HCT116 (cell line): ENCODE data around the gene EEFSEC. TPM values are rescaled to one million over a fixed set of nuclear protein-coding genes. Genes with fewer than 3 reads are reported as not detected.

Experiments used
- ATAC-seq: fragments of 200-7000 bp; cut with Tn5 transposase; 2 replicates; pipeline ENCODE4 v1.9.1; 2020; ENCODE audit warnings: mild to moderate bottlenecking, moderate library complexity
- BruUV-seq: library from RNA; stranded (reverse); fragments of 400-500 nt; replicated peaks from 2 replicates; lab custom pipeline; 2021; lab: Mats Ljungman, UMichigan
- CTCF ChIA-PET: fragments of 300-600 bp; sonication (Branson Sonifier 250); formaldehyde crosslinking; loops from one replicate; lab custom pipeline; 2021; ENCODE audit warnings: antibody characterized with exemption; lab: Charles Lee
- POLR2A ChIA-PET: fragments of 300-600, 350-600 bp; sonication (Branson Sonifier 250); formaldehyde crosslinking; loops from one replicate; lab custom pipeline; 2021; ENCODE audit warnings: antibody characterized with exemption; lab: Charles Lee
- RAD21 ChIA-PET, 2 experiments: fragments of 300-600 bp; sonication (Branson Sonifier 250); formaldehyde crosslinking; loops; one replicate each; lab custom pipeline; 2023; ENCODE audit warnings: low total read pairs in 2 of 2; ENCODE audit not compliant: uncharacterized antibody in 2 of 2, unreplicated experiment in 2 of 2, low non-redundant PET in 1 of 2; lab: Charles Lee
- DNase-seq: peaks from one replicate; pipeline ENCODE4 v3.0.0-alpha.2; 2010; ENCODE audit warnings: low read depth, low spot score
- H2AFZ ChIP-seq: fragments of 200-600 bp; shearing (Covaris generic), sonication (generic); 2 replicates; pipeline ENCODE4 v1.6.1; 2017; ENCODE audit warnings: low read depth, mixed run types, mixed read lengths, antibody characterized with exemption, low read length; ENCODE audit not compliant: poor library complexity, severe bottlenecking
- H3K27ac ChIP-seq: 2 replicates; pipeline ENCODE4 v1.5.1; 2012; ENCODE audit warnings: low read depth, low read length
- H3K27me3 ChIP-seq: fragments of 200-600 bp; sonication (generic); 2 replicates; pipeline ENCODE4 v1.6.1; 2016; ENCODE audit warnings: mixed run types, low read length, mixed read lengths; ENCODE audit not compliant: insufficient read depth
- H3K36me3 ChIP-seq, 2 experiments: fragments of 200-500 bp in 1 of 2; fragments of 200-600 bp in 1 of 2; sonication (Bioruptor generic) in 1 of 2; sonication (generic) in 1 of 2; 2 replicates each; pipeline versions ENCODE4 v1.5.1 to v1.6.1; 2014 to 2016; ENCODE audit warnings: low read length in 2 of 2, inconsistent platforms in 1 of 2, mixed read lengths in 1 of 2, mixed run types in 1 of 2; ENCODE audit not compliant: insufficient read depth in 2 of 2, control insufficient read depth in 1 of 2
- H3K4me1 ChIP-seq, 2 experiments: fragments of 200-600 bp in 1 of 2; sonication (generic) in 1 of 2; 2 replicates each; pipeline versions ENCODE4 v1.5.1 to v1.6.1; 2012 to 2017; ENCODE audit warnings: low read length in 2 of 2, inconsistent platforms in 1 of 2, mild to moderate bottlenecking in 1 of 2, mixed read lengths in 1 of 2, mixed run types in 1 of 2, moderate library complexity in 1 of 2; ENCODE audit not compliant: insufficient read depth in 2 of 2, control insufficient read depth in 1 of 2
- H3K4me2 ChIP-seq: fragments of 200-600 bp; sonication (generic); 2 replicates; pipeline ENCODE4 v1.6.1; 2017; ENCODE audit warnings: mixed run types, low read length, mixed read lengths
- H3K4me3 ChIP-seq, 2 experiments: fragments of 200-600 bp in 1 of 2; sonication (generic) in 1 of 2; replicated peaks in 1 of 2; 2 replicates each; pipeline ENCODE4 v1.5.1; 2011 to 2016; ENCODE audit warnings: low read length in 2 of 2, control low read depth in 1 of 2, low read depth in 1 of 2, mild to moderate bottlenecking in 1 of 2, mixed read lengths in 1 of 2, mixed run types in 1 of 2
- H3K79me2 ChIP-seq: fragments of 200-600 bp; sonication (generic); 2 replicates; pipeline ENCODE4 v1.6.1; 2017; ENCODE audit warnings: mild to moderate bottlenecking, mixed run types, low read length, moderate library complexity, mixed read lengths; ENCODE audit not compliant: insufficient read depth
- H3K9ac ChIP-seq: fragments of 200-600 bp; sonication (generic); 2 replicates; pipeline ENCODE4 v1.6.1; 2016; ENCODE audit warnings: low read length, mixed read lengths
- H3K9me2 ChIP-seq: fragments of 200-600 bp; sonication (generic), shearing (Covaris generic); 2 replicates; pipeline ENCODE4 v1.6.1; 2017; ENCODE audit warnings: mixed run types, mild to moderate bottlenecking, moderate library complexity; ENCODE audit not compliant: insufficient read depth
- H3K9me3 ChIP-seq, 2 experiments: fragments of 200-500 bp in 1 of 2; fragments of 200-600 bp in 1 of 2; sonication (Bioruptor generic) in 1 of 2; sonication (generic) in 1 of 2; 2 replicates each; pipeline ENCODE4 v1.6.1; 2014 to 2017; ENCODE audit warnings: low read length in 2 of 2, mixed read lengths in 2 of 2, inconsistent platforms in 1 of 2, low read depth in 1 of 2, mild to moderate bottlenecking in 1 of 2, mixed run types in 1 of 2, moderate library complexity in 1 of 2; ENCODE audit not compliant: control insufficient read depth in 1 of 2, insufficient read depth in 1 of 2
- H4K20me1 ChIP-seq: fragments of 200-600 bp; sonication (generic), shearing (Covaris generic); 2 replicates; pipeline ENCODE4 v1.6.1; 2017; ENCODE audit warnings: mixed run types, mild to moderate bottlenecking, moderate library complexity; ENCODE audit not compliant: insufficient read depth
- CBX3 ChIP-seq: IDR thresholded peaks from 2 replicates; pipeline ENCODE4 v1.6.1; 2012; ENCODE audit warnings: low read depth
- CEBPB ChIP-seq: IDR thresholded peaks from 2 replicates; pipeline ENCODE4 v1.6.1; 2012; ENCODE audit warnings: low read depth
- ELF1 ChIP-seq: IDR thresholded peaks from 2 replicates; pipeline ENCODE4 v1.6.1; 2012; ENCODE audit warnings: low read depth, borderline replicate concordance
- EZH2 ChIP-seq: fragments of 200-600 bp; sonication (generic); IDR thresholded peaks from 2 replicates; pipeline ENCODE4 v1.6.1; 2017; ENCODE audit warnings: antibody characterized with exemption, mixed run types
- JUND ChIP-seq: IDR thresholded peaks from 2 replicates; pipeline ENCODE4 v1.6.1; 2012
- POLR2A ChIP-seq: IDR thresholded peaks from 2 replicates; pipeline ENCODE4 v1.7.0; 2011; ENCODE audit warnings: borderline replicate concordance; ENCODE audit not compliant: insufficient read depth, insufficient read length; ENCODE audit errors: extremely low read depth
- POLR2AphosphoS5 ChIP-seq: IDR thresholded peaks from 2 replicates; pipeline ENCODE4 v1.6.1; 2011; ENCODE audit warnings: mild to moderate bottlenecking, low read depth, low read length, moderate library complexity
- RAD21 ChIP-seq: IDR thresholded peaks from 2 replicates; pipeline ENCODE4 v1.6.1; 2012; ENCODE audit warnings: low read depth, mild to moderate bottlenecking
- SIN3A ChIP-seq: IDR thresholded peaks from 2 replicates; pipeline ENCODE4 v1.6.1; 2012; ENCODE audit warnings: low read depth
- SP1 ChIP-seq: IDR thresholded peaks from 2 replicates; pipeline ENCODE4 v1.6.1; 2012; ENCODE audit warnings: low read depth
- SRF ChIP-seq: IDR thresholded peaks from 2 replicates; pipeline ENCODE4 v1.6.1; 2012; ENCODE audit warnings: low read depth
- TCF7L2 ChIP-seq: IDR thresholded peaks from 2 replicates; pipeline ENCODE4 v1.7.0; 2011; ENCODE audit warnings: borderline replicate concordance, inconsistent platforms; ENCODE audit not compliant: insufficient read depth, insufficient read length; ENCODE audit errors: extremely low read depth
- ZNF274 ChIP-seq: fragments of 200-500 bp; sonication (Bioruptor generic); IDR thresholded peaks from 2 replicates; pipeline ENCODE4 v1.6.1; 2014; ENCODE audit warnings: mild to moderate bottlenecking, low read depth, low read length, inconsistent platforms
- intact Hi-C: fragments of 100-400 bp; cut with micrococcal nuclease; formaldehyde crosslinking; loops from 2 replicates; pipeline ENCODE4 v1.10.0; 2022
- total RNA-seq: library from RNA; stranded (reverse); gene quantifications from one replicate; pipeline ENCODE4 v1.2.1, GENCODE V29; 2021; ENCODE audit not compliant: unreplicated experiment
- TF ChIP-seq, protein P1 (sequence below): IDR thresholded peaks from 2 replicates; pipeline ENCODE4 v1.6.1; 2012
- TF ChIP-seq, protein P2 (sequence below): IDR thresholded peaks from 2 replicates; pipeline ENCODE4 v1.6.1; 2011; ENCODE audit warnings: mild to moderate bottlenecking, low read length, moderate library complexity; ENCODE audit not compliant: insufficient replicate concordance; ENCODE audit errors: extremely low read depth
- TF ChIP-seq, protein P3 (sequence below): IDR thresholded peaks from 2 replicates; pipeline ENCODE4 v1.6.1; 2012
- TF ChIP-seq, protein P4 (sequence below): IDR thresholded peaks from 2 replicates; pipeline ENCODE4 v1.6.1; 2012; ENCODE audit warnings: low read depth
- TF ChIP-seq, protein P5 (sequence below), 3 experiments: fragments of 200-600 bp in 1 of 3; sonication (generic) in 1 of 3; IDR thresholded peaks in 2 of 3; conservative IDR thresholded peaks in 1 of 3; 2 replicates each; pipeline ENCODE4 v1.5.1; 2012 to 2017; ENCODE audit warnings: low read depth in 2 of 3, low read length in 2 of 3, antibody characterized with exemption in 1 of 3, borderline replicate concordance in 1 of 3, control low read depth in 1 of 3, mild to moderate bottlenecking in 1 of 3, mixed read lengths in 1 of 3, mixed run types in 1 of 3, moderate library complexity in 1 of 3; ENCODE audit not compliant: insufficient read depth in 1 of 3

The EEFSEC gene
- total RNA-seq, 1 experiment from 2014 or later: 16.1 TPM

DNA sequence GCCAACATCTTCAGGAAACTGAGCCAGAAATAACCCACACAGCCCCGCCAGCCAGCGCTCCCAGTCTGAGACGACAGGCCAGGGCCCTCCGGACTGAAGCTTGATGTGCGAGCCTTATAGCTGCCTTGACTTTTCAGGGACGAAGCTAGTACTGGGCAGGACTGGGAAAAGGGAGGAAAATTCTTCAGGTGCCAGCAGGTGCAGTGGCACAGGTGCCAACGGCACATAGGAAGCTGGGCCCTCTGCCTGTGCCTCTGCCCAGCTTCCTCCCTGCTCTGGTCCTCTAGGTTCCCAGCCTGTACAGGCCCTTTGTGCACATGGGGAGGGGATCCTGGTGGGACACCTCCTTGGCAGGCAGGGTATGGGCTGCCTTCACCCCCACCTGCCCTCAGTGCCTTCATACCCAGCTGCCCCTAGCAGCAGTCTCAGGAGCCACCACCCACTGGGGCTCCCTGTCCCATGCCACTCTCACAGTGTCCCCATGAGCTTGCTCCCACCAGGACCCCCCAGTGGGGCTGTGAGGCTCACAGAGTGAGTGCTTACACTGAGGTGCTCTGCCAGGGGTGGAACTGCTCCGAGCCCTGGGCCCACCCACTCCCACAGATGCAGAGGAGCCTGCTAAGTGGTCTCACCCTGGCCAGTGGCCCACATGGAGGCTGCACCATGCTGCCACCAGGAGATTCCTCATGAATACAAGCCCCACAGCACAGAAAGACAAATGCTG lies 252.4 kb downstream of the EEFSEC start:
- Histone ChIP-seq H3K36me3 (no peaks in the 10 kb centered on the region), H3K4me3 (no peak overlapping the region), H3K27ac (no peak overlapping the region), H3K9me3 (no peaks in the 10 kb centered on the region), H3K27me3 (no peaks in the 10 kb centered on the region), H3K4me1 (peaks cover 16 to 26% of the 10 kb centered on the region in 2 experiments; a peak in 3 of 4 replicates), H3K4me2 (no peak overlapping the region), H3K9me2 (no peaks in the 10 kb centered on the region), H3K9ac (no peak overlapping the region), H2AFZ (no peak overlapping the region), H3K79me2 (no peaks in the 10 kb centered on the region), H4K20me1 (no peaks in the 10 kb centered on the region)
- ChIA-PET CTCF (no interaction called here), POLR2A (no interaction called here), RAD21 (no interaction called here)
- no peak for ATAC-seq
- BruUV-seq: no TSS peak
- intact Hi-C loops: no loop called here
- TF ChIP-seq, protein P1, sequence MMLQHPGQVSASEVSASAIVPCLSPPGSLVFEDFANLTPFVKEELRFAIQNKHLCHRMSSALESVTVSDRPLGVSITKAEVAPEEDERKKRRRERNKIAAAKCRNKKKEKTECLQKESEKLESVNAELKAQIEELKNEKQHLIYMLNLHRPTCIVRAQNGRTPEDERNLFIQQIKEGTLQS: no peak
- TF ChIP-seq, protein P2, sequence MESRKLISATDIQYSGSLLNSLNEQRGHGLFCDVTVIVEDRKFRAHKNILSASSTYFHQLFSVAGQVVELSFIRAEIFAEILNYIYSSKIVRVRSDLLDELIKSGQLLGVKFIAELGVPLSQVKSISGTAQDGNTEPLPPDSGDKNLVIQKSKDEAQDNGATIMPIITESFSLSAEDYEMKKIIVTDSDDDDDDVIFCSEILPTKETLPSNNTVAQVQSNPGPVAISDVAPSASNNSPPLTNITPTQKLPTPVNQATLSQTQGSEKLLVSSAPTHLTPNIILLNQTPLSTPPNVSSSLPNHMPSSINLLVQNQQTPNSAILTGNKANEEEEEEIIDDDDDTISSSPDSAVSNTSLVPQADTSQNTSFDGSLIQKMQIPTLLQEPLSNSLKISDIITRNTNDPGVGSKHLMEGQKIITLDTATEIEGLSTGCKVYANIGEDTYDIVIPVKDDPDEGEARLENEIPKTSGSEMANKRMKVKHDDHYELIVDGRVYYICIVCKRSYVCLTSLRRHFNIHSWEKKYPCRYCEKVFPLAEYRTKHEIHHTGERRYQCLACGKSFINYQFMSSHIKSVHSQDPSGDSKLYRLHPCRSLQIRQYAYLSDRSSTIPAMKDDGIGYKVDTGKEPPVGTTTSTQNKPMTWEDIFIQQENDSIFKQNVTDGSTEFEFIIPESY: no peak
- no peak for TF ChIP-seq EZH2
- TF ChIP-seq POLR2A: no peak
- no peak for TF ChIP-seq TCF7L2
- TF ChIP-seq, protein P3, sequence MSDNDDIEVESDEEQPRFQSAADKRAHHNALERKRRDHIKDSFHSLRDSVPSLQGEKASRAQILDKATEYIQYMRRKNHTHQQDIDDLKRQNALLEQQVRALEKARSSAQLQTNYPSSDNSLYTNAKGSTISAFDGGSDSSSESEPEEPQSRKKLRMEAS: no peak
- no peak for TF ChIP-seq CEBPB
- TF ChIP-seq, protein P4, sequence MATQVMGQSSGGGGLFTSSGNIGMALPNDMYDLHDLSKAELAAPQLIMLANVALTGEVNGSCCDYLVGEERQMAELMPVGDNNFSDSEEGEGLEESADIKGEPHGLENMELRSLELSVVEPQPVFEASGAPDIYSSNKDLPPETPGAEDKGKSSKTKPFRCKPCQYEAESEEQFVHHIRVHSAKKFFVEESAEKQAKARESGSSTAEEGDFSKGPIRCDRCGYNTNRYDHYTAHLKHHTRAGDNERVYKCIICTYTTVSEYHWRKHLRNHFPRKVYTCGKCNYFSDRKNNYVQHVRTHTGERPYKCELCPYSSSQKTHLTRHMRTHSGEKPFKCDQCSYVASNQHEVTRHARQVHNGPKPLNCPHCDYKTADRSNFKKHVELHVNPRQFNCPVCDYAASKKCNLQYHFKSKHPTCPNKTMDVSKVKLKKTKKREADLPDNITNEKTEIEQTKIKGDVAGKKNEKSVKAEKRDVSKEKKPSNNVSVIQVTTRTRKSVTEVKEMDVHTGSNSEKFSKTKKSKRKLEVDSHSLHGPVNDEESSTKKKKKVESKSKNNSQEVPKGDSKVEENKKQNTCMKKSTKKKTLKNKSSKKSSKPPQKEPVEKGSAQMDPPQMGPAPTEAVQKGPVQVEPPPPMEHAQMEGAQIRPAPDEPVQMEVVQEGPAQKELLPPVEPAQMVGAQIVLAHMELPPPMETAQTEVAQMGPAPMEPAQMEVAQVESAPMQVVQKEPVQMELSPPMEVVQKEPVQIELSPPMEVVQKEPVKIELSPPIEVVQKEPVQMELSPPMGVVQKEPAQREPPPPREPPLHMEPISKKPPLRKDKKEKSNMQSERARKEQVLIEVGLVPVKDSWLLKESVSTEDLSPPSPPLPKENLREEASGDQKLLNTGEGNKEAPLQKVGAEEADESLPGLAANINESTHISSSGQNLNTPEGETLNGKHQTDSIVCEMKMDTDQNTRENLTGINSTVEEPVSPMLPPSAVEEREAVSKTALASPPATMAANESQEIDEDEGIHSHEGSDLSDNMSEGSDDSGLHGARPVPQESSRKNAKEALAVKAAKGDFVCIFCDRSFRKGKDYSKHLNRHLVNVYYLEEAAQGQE: no peak
- no peak for TF ChIP-seq JUND
- no peak for TF ChIP-seq SRF
- no peak for TF ChIP-seq POLR2AphosphoS5
- no peak for TF ChIP-seq ELF1
- TF ChIP-seq ZNF274: no peak
- TF ChIP-seq SP1: no peak
- no peak for TF ChIP-seq RAD21
- no peak for TF ChIP-seq CBX3
- TF ChIP-seq, protein P5, sequence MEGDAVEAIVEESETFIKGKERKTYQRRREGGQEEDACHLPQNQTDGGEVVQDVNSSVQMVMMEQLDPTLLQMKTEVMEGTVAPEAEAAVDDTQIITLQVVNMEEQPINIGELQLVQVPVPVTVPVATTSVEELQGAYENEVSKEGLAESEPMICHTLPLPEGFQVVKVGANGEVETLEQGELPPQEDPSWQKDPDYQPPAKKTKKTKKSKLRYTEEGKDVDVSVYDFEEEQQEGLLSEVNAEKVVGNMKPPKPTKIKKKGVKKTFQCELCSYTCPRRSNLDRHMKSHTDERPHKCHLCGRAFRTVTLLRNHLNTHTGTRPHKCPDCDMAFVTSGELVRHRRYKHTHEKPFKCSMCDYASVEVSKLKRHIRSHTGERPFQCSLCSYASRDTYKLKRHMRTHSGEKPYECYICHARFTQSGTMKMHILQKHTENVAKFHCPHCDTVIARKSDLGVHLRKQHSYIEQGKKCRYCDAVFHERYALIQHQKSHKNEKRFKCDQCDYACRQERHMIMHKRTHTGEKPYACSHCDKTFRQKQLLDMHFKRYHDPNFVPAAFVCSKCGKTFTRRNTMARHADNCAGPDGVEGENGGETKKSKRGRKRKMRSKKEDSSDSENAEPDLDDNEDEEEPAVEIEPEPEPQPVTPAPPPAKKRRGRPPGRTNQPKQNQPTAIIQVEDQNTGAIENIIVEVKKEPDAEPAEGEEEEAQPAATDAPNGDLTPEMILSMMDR (IDR thresholded peaks at IDR 0.05 in 2 of 3, conservative IDR thresholded peaks at IDR 0.05 in 1 of 3; ENCODE audit: borderline replicate concordance in 1 of 3, insufficient read depth in 1 of 3, low read depth in 2 of 3, low read length in 2 of 3): no peak
- TF ChIP-seq SIN3A: no peak
- TF ChIP-seq, all 23 proteins: peak for 0
- no peak for DNase-seq
